Neutrophil (primary cell): ENCODE results near the gene ZNF182.
"Not testable (repeated sequence)": the region's sequence is repeated elsewhere in the genome, so short reads cannot be mapped to it uniquely, and the experiment has no call there.

Source experiments
- H3K27ac ChIP-seq: fragments of 200-600 bp; sonication (generic); 2 replicates; pipeline ENCODE4 v1.5.1; 2016; ENCODE audit warnings: mild to moderate bottlenecking, moderate library complexity
- H3K27me3 ChIP-seq: fragments of 200-600 bp; sonication (generic); 2 replicates; pipeline ENCODE4 v1.6.0; 2016; ENCODE audit warnings: mild to moderate bottlenecking
- H3K36me3 ChIP-seq: fragments of 200-600 bp; sonication (generic); 2 replicates; pipeline ENCODE4 v1.5.1; 2017
- H3K4me1 ChIP-seq, 2 experiments: fragments of 200-600 bp in 1 of 2; sonication (generic) in 1 of 2; 1 replicate in 1 of 2; 2 replicates in 1 of 2; pipeline versions ENCODE4 v1.5.1 to v1.6.1; 2013 to 2016; ENCODE audit warnings: low read depth in 1 of 2, low read length in 1 of 2, mild to moderate bottlenecking in 1 of 2, moderate library complexity in 1 of 2; ENCODE audit not compliant: control insufficient read depth in 1 of 2, insufficient read depth in 1 of 2
- H3K4me3 ChIP-seq, 2 experiments: fragments of 200-600 bp in 1 of 2; sonication (generic) in 1 of 2; 1 replicate in 1 of 2; 2 replicates in 1 of 2; pipeline ENCODE4 v1.5.1; 2013 to 2016; ENCODE audit warnings: low read depth in 1 of 2, low read length in 1 of 2, mild to moderate bottlenecking in 1 of 2, moderate library complexity in 1 of 2
- H3K9me3 ChIP-seq: fragments of 200-600 bp; sonication (generic); 2 replicates; pipeline ENCODE4 v1.5.1; 2016
- TF ChIP-seq, protein P1 (sequence below): fragments of 200-600 bp; sonication (generic); IDR thresholded peaks from 2 replicates; pipeline ENCODE4 v1.5.1; 2016; ENCODE audit warnings: antibody characterized with exemption

Gene ZNF182

DNA sequence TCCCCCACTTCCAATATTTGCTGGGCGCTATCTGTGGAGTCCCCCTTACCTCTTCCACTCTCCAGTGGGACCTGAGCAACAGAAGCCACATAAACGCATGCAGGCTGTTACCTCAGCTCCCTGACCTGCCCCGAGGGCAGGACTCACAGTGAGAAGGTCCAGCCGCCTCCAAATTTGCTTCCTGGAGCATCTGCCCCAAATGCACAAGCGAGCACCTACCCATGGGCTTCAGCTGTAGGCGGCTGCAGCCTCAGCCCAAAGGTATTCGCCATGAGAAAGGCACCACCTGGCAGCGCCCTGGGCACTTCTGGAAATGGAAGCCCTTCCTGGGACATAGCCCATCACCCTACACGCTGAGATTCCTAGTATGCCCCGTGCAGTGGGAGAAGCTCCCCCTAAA lies 26.4 kb upstream of the ZNF182 start:
- H3K27ac ChIP-seq: no peak overlapping the region
- no peaks in the 10 kb centered on the region for H3K36me3 ChIP-seq
- H3K9me3 ChIP-seq: no peaks in the 10 kb centered on the region
- no peaks in the 10 kb centered on the region for H3K27me3 ChIP-seq
- peaks cover 0 to 4% of the 10 kb centered on the region in 2 experiments for H3K4me1 ChIP-seq
- no peak overlapping the region for H3K4me3 ChIP-seq
- TF ChIP-seq, protein P1, sequence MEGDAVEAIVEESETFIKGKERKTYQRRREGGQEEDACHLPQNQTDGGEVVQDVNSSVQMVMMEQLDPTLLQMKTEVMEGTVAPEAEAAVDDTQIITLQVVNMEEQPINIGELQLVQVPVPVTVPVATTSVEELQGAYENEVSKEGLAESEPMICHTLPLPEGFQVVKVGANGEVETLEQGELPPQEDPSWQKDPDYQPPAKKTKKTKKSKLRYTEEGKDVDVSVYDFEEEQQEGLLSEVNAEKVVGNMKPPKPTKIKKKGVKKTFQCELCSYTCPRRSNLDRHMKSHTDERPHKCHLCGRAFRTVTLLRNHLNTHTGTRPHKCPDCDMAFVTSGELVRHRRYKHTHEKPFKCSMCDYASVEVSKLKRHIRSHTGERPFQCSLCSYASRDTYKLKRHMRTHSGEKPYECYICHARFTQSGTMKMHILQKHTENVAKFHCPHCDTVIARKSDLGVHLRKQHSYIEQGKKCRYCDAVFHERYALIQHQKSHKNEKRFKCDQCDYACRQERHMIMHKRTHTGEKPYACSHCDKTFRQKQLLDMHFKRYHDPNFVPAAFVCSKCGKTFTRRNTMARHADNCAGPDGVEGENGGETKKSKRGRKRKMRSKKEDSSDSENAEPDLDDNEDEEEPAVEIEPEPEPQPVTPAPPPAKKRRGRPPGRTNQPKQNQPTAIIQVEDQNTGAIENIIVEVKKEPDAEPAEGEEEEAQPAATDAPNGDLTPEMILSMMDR: no peak

GRCh38 chrX:48028091-48028490 lies 24.3 kb upstream of the ZNF182 start:
- Histone ChIP-seq H3K4me1 (peaks cover 0 to 4% of the 10 kb centered on the region in 2 experiments), H3K9me3 (no peaks in the 10 kb centered on the region), H3K27me3 (no peaks in the 10 kb centered on the region), H3K36me3 (no peaks in the 10 kb centered on the region), H3K27ac (no peak overlapping the region), H3K4me3 (no peak overlapping the region)
- TF ChIP-seq, protein P1: no peak

- H3K27me3 ChIP-seq, H3K27ac ChIP-seq, H3K4me3 ChIP-seq, H3K9me3 ChIP-seq, H3K4me1 ChIP-seq, H3K36me3 ChIP-seq: not testable (repeated sequence)
Observed at GRCh38 chrX:48027545-48027944, 23.8 kb upstream of the ZNF182 start.

- Histone ChIP-seq H3K36me3 (no peaks in the 10 kb centered on the region), H3K9me3 (no peaks in the 10 kb centered on the region), H3K27ac (peak overlapping the region; percentile 45), H3K4me3 (no peak overlapping the region), H3K4me1 (peaks cover 0 to 4% of the 10 kb centered on the region in 2 experiments), H3K27me3 (no peaks in the 10 kb centered on the region)
- TF ChIP-seq, protein P1: peak; percentile 43
Observed at GRCh38 chrX:48025561-48025960, 21.8 kb upstream of the ZNF182 start.

DNA sequence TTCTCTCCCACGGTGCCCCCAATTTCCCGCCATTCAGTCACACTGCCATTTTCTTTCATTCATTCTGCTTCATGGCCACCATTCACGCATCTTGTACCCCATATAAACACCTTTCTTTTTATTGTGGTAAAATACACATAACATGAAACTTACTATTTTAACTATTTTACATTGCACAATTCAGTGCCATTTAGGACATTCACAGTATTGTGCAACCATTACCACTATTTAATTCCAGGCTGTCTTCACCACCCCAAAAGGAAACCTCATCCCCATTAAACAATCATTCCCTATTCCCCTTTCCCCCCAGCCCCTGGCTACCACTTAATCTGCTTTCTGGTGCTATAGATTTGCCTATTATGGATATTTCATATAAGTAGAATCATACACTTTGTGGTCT lies 18.9 kb upstream of the ZNF182 start:
- H3K4me1 ChIP-seq: peaks cover 0 to 4% of the 10 kb centered on the region in 2 experiments
- H3K27me3 ChIP-seq: no peaks in the 10 kb centered on the region
- H3K4me3 ChIP-seq: no peak overlapping the region
- H3K27ac ChIP-seq: no peak overlapping the region
- H3K9me3 ChIP-seq: no peaks in the 10 kb centered on the region
- no peaks in the 10 kb centered on the region for H3K36me3 ChIP-seq
- TF ChIP-seq, protein P1: no peak

DNA sequence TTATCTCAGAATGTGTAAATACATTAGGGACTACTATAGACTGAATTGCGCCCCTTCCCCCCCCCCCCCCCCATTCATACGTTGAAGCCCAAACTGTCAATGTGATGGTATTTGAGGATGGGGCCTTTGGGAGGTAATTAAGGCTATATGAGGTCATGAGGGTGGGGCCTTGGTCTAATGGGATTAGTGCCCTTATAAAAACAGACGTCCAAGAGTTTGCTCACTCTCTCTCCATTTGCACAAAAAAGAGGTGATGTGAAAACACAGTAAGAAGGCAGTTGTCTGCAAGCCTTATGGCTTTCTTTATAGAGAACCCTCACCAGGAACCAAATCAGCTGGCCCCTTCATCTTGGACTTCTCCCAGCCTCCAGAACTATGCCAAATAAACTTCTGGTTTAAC lies 18.3 kb upstream of the ZNF182 start:
- Histone ChIP-seq H3K4me3 (no peak overlapping the region), H3K36me3 (no peaks in the 10 kb centered on the region), H3K27ac (no peak overlapping the region), H3K4me1 (peaks cover 0 to 4% of the 10 kb centered on the region in 2 experiments), H3K9me3 (no peaks in the 10 kb centered on the region), H3K27me3 (no peaks in the 10 kb centered on the region)
- TF ChIP-seq, protein P1: no peak
